Measurements from ENCODE around the gene CRYBG2.
"Not testable (repeated sequence)": the region's sequence is repeated elsewhere in the genome, so short reads cannot be mapped to it uniquely, and the experiment has no call there.

- not testable (repeated sequence) for TF ChIP-seq POLR2AphosphoS5, EP300 (IDR thresholded peaks at IDR 0.05)
- TF ChIP-seq, protein P1, sequence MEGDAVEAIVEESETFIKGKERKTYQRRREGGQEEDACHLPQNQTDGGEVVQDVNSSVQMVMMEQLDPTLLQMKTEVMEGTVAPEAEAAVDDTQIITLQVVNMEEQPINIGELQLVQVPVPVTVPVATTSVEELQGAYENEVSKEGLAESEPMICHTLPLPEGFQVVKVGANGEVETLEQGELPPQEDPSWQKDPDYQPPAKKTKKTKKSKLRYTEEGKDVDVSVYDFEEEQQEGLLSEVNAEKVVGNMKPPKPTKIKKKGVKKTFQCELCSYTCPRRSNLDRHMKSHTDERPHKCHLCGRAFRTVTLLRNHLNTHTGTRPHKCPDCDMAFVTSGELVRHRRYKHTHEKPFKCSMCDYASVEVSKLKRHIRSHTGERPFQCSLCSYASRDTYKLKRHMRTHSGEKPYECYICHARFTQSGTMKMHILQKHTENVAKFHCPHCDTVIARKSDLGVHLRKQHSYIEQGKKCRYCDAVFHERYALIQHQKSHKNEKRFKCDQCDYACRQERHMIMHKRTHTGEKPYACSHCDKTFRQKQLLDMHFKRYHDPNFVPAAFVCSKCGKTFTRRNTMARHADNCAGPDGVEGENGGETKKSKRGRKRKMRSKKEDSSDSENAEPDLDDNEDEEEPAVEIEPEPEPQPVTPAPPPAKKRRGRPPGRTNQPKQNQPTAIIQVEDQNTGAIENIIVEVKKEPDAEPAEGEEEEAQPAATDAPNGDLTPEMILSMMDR (IDR thresholded peaks at IDR 0.05), result not testable (repeated sequence)
Observed at GRCh38 chr1:26292735-26293134, 61.2 kb downstream of the CRYBG2 start.
